HL-60 (cell line): Measurements from ENCODE around the gene DIDO1.

ENCODE experiments used
- POLR2AphosphoS5 ChIP-seq: IDR thresholded peaks from 2 replicates; pipeline ENCODE4 v1.6.1; 2012; ENCODE audit warnings: low read depth
- TF ChIP-seq, protein P1 (sequence below): IDR thresholded peaks from one replicate; pipeline ENCODE4 v1.5.1; 2011; ENCODE audit warnings: low read length, control low read depth, inconsistent platforms; ENCODE audit not compliant: insufficient read depth

DNA sequence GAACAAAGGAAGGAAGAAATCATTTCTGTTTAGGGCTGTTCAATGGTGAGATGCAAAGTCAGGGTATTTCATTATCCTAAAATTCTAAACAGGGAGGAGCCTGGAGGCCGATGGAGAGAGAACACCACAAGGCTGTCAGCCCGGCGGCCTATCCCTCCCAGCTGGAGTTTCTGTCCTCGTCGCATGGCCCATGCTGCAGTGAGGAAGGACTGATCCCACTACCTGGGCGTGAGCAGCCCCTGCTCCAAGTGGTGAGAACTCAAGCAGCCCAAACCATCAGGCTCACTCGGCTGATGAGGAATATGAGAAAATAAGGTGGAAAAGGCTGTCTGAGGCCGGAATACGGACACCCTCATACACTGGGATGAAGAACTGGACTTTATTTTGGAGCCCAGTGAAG is 30.8 kb downstream of the DIDO1 start:
- TF ChIP-seq, protein P1, sequence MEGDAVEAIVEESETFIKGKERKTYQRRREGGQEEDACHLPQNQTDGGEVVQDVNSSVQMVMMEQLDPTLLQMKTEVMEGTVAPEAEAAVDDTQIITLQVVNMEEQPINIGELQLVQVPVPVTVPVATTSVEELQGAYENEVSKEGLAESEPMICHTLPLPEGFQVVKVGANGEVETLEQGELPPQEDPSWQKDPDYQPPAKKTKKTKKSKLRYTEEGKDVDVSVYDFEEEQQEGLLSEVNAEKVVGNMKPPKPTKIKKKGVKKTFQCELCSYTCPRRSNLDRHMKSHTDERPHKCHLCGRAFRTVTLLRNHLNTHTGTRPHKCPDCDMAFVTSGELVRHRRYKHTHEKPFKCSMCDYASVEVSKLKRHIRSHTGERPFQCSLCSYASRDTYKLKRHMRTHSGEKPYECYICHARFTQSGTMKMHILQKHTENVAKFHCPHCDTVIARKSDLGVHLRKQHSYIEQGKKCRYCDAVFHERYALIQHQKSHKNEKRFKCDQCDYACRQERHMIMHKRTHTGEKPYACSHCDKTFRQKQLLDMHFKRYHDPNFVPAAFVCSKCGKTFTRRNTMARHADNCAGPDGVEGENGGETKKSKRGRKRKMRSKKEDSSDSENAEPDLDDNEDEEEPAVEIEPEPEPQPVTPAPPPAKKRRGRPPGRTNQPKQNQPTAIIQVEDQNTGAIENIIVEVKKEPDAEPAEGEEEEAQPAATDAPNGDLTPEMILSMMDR: no peak
- TF ChIP-seq POLR2AphosphoS5: no peak
